Erythroblast (primary cell): ENCODE results near the gene ERAL1.
"Not testable (repeated sequence)": the region's sequence is repeated elsewhere in the genome, so short reads cannot be mapped to it uniquely, and the experiment has no call there.

Experiments used
- DNase-seq, 2 experiments: peaks; one replicate each; lab custom pipeline; 2025; lab: John Stamatoyannopoulos, UW
- GATA1 ChIP-seq: IDR thresholded peaks from 2 replicates; pipeline ENCODE4 v1.6.1; 2011; ENCODE audit warnings: low read depth, mild to moderate bottlenecking, control low read depth, low read length, moderate library complexity
- POLR2A ChIP-seq: IDR thresholded peaks from 2 replicates; pipeline ENCODE4 v1.6.1; 2011; ENCODE audit warnings: mild to moderate bottlenecking, low read length

ERAL1 gene

DNA sequence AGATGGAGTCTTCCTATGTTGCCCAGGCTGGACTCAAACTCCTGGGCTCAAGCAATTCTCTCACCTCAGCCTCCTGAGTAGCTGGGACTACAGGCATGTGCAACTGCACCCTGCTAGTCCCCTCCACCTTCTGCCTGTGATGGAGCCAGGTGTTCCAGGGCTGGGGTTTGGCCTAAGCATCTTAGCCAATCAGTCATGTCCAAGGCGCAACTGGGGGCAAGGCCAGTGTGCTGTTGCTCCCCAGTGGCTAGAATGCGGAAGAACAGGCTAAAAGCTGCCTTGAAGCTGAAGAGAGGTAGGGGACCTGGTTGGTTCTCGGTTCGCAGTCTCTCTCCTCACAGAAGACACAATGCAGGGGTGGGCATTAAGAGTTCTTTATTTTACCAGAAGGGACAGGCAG is 24.2 kb downstream of the ERAL1 start:
- peak; percentile 72 to 75 for DNase-seq
- TF ChIP-seq POLR2A (no peak), GATA1 (no peak)

DNA sequence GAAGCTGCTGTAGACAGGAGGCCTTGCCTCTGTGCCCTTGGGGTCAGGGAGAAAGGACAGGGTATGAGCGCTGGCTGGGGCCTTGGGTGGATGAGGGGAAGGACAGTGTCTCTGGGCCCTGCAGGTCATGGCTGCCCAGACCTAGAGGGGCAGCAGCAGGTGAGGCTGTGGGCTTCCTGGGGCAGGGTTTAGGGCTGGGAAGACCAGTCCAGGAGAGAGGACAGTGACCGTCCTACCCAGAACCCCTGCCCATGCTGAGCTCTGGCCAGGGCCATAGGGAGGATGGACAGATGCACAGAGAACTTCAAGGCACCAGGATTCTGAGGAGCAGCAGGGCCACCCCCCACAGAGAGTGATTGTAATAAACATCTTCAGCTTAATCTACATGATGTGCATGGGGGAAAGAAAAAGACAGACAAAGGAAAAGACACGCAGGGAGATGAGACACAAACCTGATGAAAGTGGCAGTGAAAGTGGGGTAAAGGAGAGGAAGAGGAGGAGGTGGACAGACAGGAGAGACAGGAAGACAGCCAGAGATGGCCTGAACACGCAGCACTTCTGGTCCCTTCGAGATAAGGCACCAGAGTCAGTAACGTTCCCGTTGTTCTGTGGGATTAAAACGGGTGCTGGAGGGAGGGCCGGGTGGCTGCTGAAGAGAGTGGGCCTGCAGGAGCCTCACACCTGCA is 25.2 kb downstream of the ERAL1 start:
- TF ChIP-seq POLR2A (no peak), GATA1 (no peak)

DNA sequence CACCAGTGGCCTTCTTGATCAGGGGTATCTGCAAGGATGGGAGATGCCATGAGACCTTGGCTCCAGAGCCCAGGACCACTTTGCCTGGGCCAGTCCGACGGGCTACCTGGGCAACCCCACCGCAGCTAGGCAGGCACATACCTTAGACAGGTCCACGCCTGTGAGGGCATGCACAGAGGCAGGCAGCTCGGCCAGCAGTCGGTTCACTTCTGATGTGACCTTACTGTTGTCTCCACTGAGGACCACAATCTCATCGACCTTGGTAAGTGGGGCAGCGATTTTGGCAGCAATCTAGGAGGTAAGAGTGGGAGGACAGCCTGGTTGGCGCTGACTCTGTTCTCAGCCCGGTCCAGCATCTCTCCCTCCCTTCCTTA is 25.7 kb downstream of the ERAL1 start:
- TF ChIP-seq POLR2A: no peak
- TF ChIP-seq GATA1: no peak
- no peak for DNase-seq

More for the DNA sequence above, 25.2 kb downstream of the ERAL1 start:
- peak in 1 of 2 experiments; percentile 51 for DNase-seq

DNA sequence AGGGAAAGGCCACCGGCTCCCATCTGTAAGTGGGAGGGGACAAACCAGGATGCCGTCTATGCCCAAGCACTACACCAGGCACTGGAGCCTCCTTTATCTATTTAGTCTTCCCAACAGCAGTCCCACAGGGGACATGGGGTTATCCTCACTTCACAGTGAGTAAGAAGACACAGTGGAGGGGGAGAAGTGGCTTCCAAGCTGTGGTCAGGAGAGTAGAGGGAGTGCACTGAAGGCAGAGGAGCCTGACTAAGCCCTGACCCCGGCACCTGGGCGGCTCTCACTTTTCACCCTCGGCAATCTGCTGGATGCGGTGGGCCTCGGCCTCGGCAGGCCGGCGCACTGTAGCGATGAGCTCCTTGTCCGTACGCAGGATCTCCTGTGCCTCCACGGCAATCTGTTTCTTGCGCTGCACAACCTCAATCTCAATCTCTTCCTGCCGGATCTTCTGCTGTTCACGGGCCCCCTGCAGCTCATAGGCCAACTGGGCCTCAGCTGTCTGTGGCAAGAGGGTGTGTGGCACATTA is 26.8 kb downstream of the ERAL1 start:
- no peak for TF ChIP-seq POLR2A
- no peak for TF ChIP-seq GATA1
- no peak for DNase-seq

DNA sequence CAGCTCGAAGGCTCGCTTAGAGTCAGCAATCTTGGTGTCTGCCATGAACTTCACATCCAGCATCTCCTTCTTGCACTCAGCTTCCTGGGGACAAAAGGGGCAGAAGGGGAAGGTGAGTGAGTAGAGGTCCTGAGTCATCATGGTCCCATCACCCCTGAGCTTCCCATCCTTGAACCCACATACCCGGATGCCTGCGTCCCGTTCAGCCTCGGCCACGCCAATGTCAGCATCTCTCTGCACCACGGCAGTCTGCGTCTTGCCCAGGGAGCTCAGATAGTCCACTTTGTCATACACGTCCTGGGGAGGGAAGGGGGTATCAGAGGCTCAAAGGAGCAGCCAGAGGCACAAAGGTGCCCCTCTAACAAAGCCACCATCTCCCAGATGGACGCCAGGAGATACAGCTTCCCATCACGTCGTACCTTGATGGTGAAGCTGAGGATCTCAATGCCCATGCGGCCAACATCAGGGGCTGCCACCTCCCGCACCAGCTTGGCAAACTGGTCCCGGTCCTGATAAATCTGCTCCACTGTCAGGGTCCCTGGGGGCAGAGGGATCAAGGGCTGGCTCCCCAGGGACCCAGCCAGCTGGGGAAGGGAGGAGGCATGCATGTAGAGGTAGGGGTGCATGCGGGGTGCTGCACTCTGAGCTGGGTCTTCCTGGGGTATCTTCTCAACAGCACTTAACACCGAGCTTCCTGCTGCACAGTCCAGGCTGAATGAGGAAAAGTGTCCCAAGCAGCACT is 27.5 kb downstream of the ERAL1 start:
- no peak for TF ChIP-seq POLR2A
- no peak for TF ChIP-seq GATA1
- no peak for DNase-seq

DNA sequence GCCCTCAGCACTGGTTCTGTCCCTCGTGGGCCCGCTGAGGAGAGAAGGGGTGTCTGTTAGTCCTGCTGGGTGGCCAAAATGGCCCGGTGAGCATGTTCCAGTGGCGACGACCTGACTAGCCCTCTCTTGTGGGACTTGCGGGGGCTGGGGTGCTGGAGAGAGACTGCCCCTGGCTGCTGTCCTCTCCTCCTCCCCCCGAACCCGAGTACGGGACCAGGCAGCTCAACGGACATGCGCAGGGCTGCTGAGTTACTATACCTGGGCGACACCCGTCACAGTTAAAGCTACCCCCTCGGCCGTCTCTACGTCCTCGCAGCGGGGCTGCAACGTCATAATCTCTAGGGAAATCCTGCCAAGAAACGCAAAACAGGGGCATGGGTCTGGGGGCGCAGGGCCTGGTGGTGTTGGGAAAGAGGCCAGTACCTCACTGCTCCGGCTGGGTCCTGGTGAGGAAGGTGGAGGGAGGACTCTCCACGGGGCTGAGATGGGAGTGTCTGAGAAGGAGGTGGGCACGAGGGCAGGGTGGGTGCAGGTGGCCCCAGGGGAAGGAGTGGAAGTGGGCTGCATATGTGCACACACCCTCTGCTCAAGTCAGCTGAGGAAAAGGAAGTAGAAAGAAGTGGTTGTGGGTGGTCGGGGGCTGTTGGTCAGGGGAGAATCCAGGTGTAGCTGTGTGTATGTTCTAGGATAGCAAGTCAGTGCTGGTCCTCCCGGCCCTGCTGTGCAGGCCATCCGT is 29.3 kb downstream of the ERAL1 start:
- TF ChIP-seq POLR2A (no peak), GATA1 (no peak)
- no peak for DNase-seq

DNA sequence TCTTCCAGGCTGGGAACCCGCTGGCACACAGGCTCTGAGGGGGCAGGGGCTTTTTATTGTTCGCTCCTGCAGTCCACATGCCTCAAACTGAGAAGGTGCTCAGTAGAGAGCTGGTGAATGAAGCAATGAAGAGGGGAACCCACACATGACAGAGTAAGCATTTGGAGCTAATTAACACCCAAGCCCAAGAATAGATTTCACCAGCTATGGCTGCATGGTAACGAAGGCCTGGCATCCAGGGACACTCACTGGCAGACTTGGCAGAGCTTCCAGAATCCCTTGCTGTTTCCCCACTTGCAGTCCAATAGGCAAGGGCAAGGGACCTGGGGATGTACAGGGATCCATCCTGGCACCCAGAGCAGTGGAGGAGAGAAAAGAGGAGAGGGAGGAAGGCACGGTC is 30.5 kb downstream of the ERAL1 start:
- no peak for TF ChIP-seq GATA1
- no peak for DNase-seq

DNA sequence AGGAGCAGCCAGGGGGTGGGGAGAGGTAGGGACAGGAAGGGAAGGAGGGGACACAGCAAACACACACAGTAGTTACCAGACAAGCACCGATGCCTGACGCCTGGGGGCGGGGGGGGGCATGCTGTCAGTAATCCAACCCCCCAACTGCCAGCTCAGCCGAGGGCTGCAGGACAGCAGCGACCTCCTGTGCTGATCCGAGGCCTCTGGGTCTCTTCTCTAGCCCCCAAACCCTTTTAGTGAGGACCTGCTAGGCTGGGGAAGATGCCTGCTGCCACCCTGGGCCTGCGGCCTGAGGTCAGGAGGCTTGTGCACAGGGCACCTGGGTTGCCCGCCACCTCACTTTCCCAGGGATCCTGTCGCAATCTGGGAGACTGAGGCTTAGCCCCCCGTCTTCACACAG is 31.1 kb downstream of the ERAL1 start:
- TF ChIP-seq GATA1 (no peak), POLR2A (no peak)

DNA sequence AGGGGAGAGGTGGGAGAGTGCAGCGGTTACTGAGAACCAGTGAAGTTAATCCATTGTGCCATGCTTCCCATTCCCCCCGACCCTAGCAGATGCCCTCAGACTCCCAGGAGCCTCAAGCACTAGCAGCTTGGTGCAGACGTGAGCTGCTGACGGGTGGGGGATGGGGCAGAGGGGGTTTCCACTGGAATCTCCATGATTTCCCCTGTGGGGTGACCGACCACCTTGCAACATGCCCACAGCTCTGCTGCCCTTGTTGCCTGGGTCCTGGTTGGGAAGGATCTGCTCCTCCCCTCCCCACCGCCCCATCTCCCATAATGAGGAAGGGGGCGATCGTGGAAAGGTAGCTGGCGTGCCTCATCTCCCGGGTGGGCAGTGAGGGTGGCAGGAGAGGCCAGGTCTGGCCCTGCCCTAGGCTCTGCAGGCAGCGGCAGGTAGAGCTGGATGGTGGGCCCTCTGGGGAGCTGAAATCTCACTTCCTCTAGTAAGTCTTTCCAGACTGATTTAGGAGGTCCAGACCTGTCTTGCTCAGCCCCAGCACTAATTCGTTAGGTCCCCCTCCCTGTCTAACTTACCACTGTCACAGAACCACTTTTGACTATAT is 33.2 kb downstream of the ERAL1 start:
- TF ChIP-seq POLR2A (peak; percentile 1), GATA1 (no peak)
- no peak for DNase-seq

More for the DNA sequence above, 31.1 kb downstream of the ERAL1 start:
- no peak for DNase-seq

DNA sequence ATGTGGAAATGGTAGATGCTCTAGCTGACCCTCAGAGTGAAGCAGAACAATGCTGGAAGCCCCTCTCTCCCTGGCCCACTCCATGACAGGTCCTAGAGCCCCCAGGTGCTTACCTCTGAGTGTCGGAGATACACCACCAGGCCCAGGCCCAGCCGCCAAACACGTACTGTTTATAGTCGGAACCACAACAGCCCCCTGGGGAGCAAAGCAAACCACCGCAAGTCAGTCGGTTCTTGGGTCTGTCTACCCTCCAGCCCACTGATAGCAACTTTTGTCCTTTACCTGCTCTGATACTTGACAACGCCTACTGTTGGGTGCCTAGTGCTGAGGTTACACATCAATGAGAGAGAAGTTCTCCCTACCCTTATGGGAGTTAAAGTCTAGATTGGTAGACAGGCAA is 34.0 kb downstream of the ERAL1 start:
- no peak for DNase-seq
- TF ChIP-seq GATA1 (no peak), POLR2A (no peak)

DNA sequence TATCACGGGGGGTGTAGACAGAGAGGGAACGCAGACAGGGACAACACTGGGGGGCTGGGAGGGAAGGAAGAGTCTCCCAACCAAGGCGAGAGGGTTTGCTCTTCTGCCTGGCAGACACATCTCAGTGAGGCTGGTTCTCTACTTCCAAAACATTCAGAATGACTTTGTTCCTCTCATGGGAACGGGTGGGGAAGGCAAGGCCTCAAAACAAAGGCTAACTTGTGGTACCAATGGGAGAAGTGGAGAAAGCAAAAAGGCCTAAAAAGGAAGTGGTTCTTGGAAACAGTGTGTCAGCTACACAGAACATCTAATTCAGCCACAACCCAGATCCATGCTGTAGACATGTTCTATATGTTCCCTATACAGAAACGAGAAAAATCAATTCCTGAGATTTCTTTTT is 35.2 kb downstream of the ERAL1 start:
- no peak for DNase-seq
- TF ChIP-seq POLR2A (no peak), GATA1 (no peak)

DNA sequence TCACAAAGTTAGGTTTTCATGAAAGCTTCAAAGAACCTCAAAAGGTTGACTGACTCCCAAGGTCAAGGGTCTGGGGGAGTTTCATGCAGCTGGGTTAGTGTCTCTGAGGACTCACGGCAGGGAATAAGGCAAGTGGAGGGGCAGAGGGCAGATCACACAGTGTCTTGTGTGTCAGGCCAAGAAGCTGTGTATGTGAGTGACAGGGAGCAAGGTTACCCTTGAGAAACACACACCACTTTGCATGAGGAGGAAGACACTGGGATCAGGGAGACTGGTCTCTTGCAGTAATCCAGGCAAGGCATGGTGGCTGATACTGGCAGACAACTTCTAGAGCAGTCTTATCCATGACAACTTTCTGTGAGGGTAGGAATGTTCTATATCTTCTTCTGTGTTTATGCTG is 36.4 kb downstream of the ERAL1 start:
- DNase-seq: no peak
- TF ChIP-seq GATA1 (no peak), POLR2A (no peak)

DNA sequence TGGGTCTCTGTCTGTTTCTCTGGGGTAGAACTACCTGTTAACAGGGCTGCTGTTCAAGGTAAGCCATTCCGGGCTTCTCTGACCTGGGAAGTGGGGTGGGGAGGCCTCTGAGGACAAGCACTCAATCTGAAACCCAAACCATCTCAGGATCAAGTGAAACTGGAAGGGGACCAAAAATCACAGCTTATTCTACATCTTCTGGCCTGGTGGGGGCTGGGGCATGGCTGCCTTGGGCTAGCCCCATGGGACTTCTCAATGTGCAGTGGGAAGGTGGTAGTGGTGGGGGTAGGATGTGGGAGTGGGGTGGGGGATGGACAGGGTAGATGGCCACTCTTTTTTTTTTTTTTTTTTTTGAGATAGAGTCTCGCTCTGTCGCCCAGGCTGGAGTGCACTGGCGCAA is 37.2 kb downstream of the ERAL1 start:
- DNase-seq: no peak
- TF ChIP-seq POLR2A (no peak), GATA1 (no peak)

DNA sequence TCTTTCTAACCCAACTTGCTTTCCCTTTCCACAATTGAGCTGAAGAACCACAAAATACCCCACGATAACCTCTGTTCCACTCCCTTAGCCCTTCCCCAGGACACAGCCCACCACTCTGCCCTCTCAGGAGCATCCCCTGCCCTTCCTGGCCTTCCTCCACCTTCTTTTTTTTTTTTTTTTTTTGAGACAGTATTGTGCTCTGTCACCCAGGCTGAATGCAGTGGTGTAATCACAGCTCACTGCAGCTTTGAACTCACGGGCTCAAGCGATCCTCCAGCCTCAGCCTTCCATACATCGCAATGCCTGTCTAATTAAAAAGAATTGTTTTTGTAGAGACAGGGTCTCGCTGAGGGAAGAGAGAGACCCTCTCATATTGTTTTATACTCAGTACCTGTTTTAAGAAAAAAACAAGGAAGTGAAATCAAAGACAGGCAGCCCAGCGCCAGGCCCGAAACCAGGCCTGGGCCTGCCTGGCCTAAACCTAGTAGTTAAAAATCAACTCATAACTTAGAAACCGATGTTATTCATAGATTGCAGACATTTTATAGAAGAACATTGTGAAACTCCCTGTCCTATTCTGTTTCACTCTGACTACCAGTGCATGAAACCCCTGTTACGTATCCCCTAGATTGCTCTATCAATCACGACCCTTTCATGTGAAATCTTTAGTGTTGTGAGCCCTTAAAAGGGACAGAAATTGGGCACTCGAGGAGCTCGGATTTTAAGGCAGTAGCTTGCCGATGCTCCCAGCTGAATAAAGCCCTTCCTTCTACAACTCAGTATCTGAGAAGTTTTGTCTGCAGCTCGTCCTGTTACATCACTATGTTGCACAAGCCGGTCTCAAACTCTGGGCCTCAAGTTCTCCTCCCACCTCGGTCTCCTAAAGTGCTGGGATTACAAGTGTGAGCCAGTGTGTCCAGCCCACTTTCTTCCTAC is 38.7 kb downstream of the ERAL1 start:
- not testable (repeated sequence) for DNase-seq
